Measurements from ENCODE around the gene GPC6. TPM values are rescaled to one million over a fixed set of nuclear protein-coding genes. Genes with fewer than 3 reads are reported as not detected.

Gene GPC6
- polyA plus RNA-seq, 1 of the 3 experiments (the other 2 are of a cell fraction) = 6.7 TPM

GRCh38 chr13:93356469-93356868, 129.9 kb downstream of the GPC6 start (continued):
- TF ChIP-seq EZH2phosphoT487 (IDR thresholded peaks at IDR 0.05; ENCODE audit: borderline replicate concordance, low read depth) (no peak), TCF12 (IDR thresholded peaks at IDR 0.05) (no peak)

- Histone ChIP-seq H3F3A (replicated peaks; ENCODE audit: insufficient read depth) (no peaks in the 10 kb centered on the region), H3K4me2 (no peak overlapping the region), H3K9me3 (no peaks in the 10 kb centered on the region), H3K36me3 (replicated peaks in 1 of 2; ENCODE audit: control insufficient read depth in 1 of 2, insufficient read depth in 2 of 2, low read length in 1 of 2) (no peaks in the 10 kb centered on the region), H3K9ac (no peak overlapping the region), H3K4me3 (ENCODE audit: low read depth in 2 of 2, low read length in 1 of 2) (no peak overlapping the region), H3K27ac (ENCODE audit: low read depth in 2 of 2, low read length in 1 of 2) (no peak overlapping the region), H3K9me2 (no peaks in the 10 kb centered on the region), H3K4me1 (ENCODE audit: control insufficient read depth in 1 of 2, insufficient read depth in 2 of 2, low read depth in 1 of 2, low read length in 1 of 2) (peaks cover 0 to 12% of the 10 kb centered on the region in 2 experiments; a peak in 2 of 4 replicates), H3K79me2 (ENCODE audit: insufficient read depth) (no peaks in the 10 kb centered on the region), H2AFZ (ENCODE audit: low read depth) (no peak overlapping the region), H3K27me3 (ENCODE audit: insufficient read depth) (no peaks in the 10 kb centered on the region), H4K20me1 (ENCODE audit: insufficient read depth) (no peaks in the 10 kb centered on the region)
- POLR2A ChIA-PET = no interaction called here
- CTCF ChIA-PET = interaction anchor here (1.0 kb wide), 1 partner anchor 77 kb away, joined by 3 read pairs; no protein-coding TSS in a partner anchor
- WGBS (ENCODE audit: low lambda C conversion rate) = 92% methylated on average over 4 of the region's 4 CpGs
- TF ChIP-seq MXI1 (IDR thresholded peaks at IDR 0.05; ENCODE audit: low read depth, low read length) = no peak
- TF ChIP-seq PBX3 (IDR thresholded peaks at IDR 0.05) = no peak
- TF ChIP-seq CTCF (IDR thresholded peaks at IDR 0.05) = no peak
- TF ChIP-seq FOXJ3 (CRISPR knock-in tag; IDR thresholded peaks at IDR 0.05) = no peak
- no peak for TF ChIP-seq FOSL2 (IDR thresholded peaks at IDR 0.05; ENCODE audit: borderline replicate concordance, low read depth)
- TF ChIP-seq MEF2A (IDR thresholded peaks at IDR 0.05; ENCODE audit: borderline replicate concordance, low read depth) = no peak
- no peak for TF ChIP-seq CHD2 (IDR thresholded peaks at IDR 0.05; ENCODE audit: low read length, partially characterized antibody)
- no peak for TF ChIP-seq NFIC (IDR thresholded peaks at IDR 0.05; ENCODE audit: borderline replicate concordance)
- TF ChIP-seq RAD21 (IDR thresholded peaks at IDR 0.05; ENCODE audit: low read length) = no peak
- TF ChIP-seq TCF12 (IDR thresholded peaks at IDR 0.05) = no peak
- TF ChIP-seq NRF1 (IDR thresholded peaks at IDR 0.05; ENCODE audit: low read depth, low read length) = no peak
- no peak for DNase-seq
These were observed 133.4 kb downstream of the GPC6 start for GRCh38 chr13:93360021-93360420.

- Histone ChIP-seq H3K27me3 (ENCODE audit: insufficient read depth) (no peaks in the 10 kb centered on the region), H3K4me1 (ENCODE audit: control insufficient read depth in 1 of 2, insufficient read depth in 2 of 2, low read depth in 1 of 2, low read length in 1 of 2) (peaks cover 0 to 12% of the 10 kb centered on the region in 2 experiments; a peak in 2 of 4 replicates), H3K4me3 (ENCODE audit: low read depth in 2 of 2, low read length in 1 of 2) (no peak overlapping the region), H3K9me2 (no peaks in the 10 kb centered on the region), H3K9me3 (no peaks in the 10 kb centered on the region), H3F3A (replicated peaks; ENCODE audit: insufficient read depth) (no peaks in the 10 kb centered on the region), H2AFZ (ENCODE audit: low read depth) (no peak overlapping the region), H3K9ac (no peak overlapping the region), H3K79me2 (ENCODE audit: insufficient read depth) (no peaks in the 10 kb centered on the region), H3K27ac (ENCODE audit: low read depth in 2 of 2, low read length in 1 of 2) (no peak overlapping the region), H3K36me3 (replicated peaks in 1 of 2; ENCODE audit: control insufficient read depth in 1 of 2, insufficient read depth in 2 of 2, low read length in 1 of 2) (no peaks in the 10 kb centered on the region), H3K4me2 (no peak overlapping the region), H4K20me1 (ENCODE audit: insufficient read depth) (no peaks in the 10 kb centered on the region)
- DNase-seq = no peak
- CTCF ChIA-PET = no interaction called here
- POLR2A ChIA-PET = no interaction called here
- 57% methylated on average over 3 of the region's 3 CpGs for WGBS (ENCODE audit: low lambda C conversion rate)
- TF ChIP-seq JUND (IDR thresholded peaks at IDR 0.05) (no peak), FOSL2 (IDR thresholded peaks at IDR 0.05; ENCODE audit: borderline replicate concordance, low read depth) (no peak), GABPA (IDR thresholded peaks at IDR 0.05; ENCODE audit: low read depth) (no peak), YY1 (IDR thresholded peaks at IDR 0.05; ENCODE audit: low read depth) (no peak), SIN3A (IDR thresholded peaks at IDR 0.05; ENCODE audit: borderline replicate concordance, low read depth, low read length) (no peak), USF1 (IDR thresholded peaks at IDR 0.05; ENCODE audit: borderline replicate concordance, low read depth) (no peak), IRF3 (IDR thresholded peaks at IDR 0.05; ENCODE audit: low read depth, low read length) (no peak)
- TF ChIP-seq, protein P1, sequence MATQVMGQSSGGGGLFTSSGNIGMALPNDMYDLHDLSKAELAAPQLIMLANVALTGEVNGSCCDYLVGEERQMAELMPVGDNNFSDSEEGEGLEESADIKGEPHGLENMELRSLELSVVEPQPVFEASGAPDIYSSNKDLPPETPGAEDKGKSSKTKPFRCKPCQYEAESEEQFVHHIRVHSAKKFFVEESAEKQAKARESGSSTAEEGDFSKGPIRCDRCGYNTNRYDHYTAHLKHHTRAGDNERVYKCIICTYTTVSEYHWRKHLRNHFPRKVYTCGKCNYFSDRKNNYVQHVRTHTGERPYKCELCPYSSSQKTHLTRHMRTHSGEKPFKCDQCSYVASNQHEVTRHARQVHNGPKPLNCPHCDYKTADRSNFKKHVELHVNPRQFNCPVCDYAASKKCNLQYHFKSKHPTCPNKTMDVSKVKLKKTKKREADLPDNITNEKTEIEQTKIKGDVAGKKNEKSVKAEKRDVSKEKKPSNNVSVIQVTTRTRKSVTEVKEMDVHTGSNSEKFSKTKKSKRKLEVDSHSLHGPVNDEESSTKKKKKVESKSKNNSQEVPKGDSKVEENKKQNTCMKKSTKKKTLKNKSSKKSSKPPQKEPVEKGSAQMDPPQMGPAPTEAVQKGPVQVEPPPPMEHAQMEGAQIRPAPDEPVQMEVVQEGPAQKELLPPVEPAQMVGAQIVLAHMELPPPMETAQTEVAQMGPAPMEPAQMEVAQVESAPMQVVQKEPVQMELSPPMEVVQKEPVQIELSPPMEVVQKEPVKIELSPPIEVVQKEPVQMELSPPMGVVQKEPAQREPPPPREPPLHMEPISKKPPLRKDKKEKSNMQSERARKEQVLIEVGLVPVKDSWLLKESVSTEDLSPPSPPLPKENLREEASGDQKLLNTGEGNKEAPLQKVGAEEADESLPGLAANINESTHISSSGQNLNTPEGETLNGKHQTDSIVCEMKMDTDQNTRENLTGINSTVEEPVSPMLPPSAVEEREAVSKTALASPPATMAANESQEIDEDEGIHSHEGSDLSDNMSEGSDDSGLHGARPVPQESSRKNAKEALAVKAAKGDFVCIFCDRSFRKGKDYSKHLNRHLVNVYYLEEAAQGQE (IDR thresholded peaks at IDR 0.05; ENCODE audit: low read depth, low read length) = no peak
These were observed 135.1 kb downstream of the GPC6 start for GRCh38 chr13:93361703-93362102.
